OCI-LY1 (cell line): Measurements from ENCODE around the gene IQSEC1.

Experiments
- H2AFZ ChIP-seq: fragments of 200-600 bp; sonication (generic), shearing (Covaris generic); 2 replicates; pipeline ENCODE4 v1.6.0; 2014; ENCODE audit warnings: antibody characterized with exemption, mild to moderate bottlenecking, low read length
- H3F3A ChIP-seq: fragments of 200-600 bp; sonication (generic), shearing (Covaris generic); 2 replicates; pipeline ENCODE4 v1.6.0; 2014; ENCODE audit warnings: mild to moderate bottlenecking, antibody characterized with exemption, low read length, moderate library complexity; ENCODE audit not compliant: insufficient read depth
- H3K27ac ChIP-seq: fragments of 200-600 bp; sonication (generic); 2 replicates; pipeline ENCODE4 v1.5.1; 2014; ENCODE audit warnings: low read length, mixed run types, mild to moderate bottlenecking, low read depth; ENCODE audit not compliant: poor library complexity, severe bottlenecking
- H3K27me3 ChIP-seq: fragments of 200-600 bp; sonication (generic); 2 replicates; pipeline ENCODE4 v1.6.0; 2014; ENCODE audit warnings: antibody characterized with exemption, mild to moderate bottlenecking, low read length, moderate library complexity; ENCODE audit not compliant: insufficient read depth
- H3K36me3 ChIP-seq: fragments of 200-600 bp; sonication (generic); 2 replicates; pipeline ENCODE4 v1.6.1; 2014; ENCODE audit warnings: mild to moderate bottlenecking, antibody characterized with exemption, low read length, moderate library complexity, mixed read lengths; ENCODE audit not compliant: insufficient read depth
- H3K4me1 ChIP-seq: fragments of 200-600 bp; sonication (generic); 2 replicates; pipeline ENCODE4 v1.5.1; 2014; ENCODE audit warnings: mild to moderate bottlenecking, low read length, moderate library complexity; ENCODE audit not compliant: insufficient read depth, severe bottlenecking
- H3K4me2 ChIP-seq: fragments of 200-600 bp; sonication (generic), shearing (Covaris generic); 2 replicates; pipeline ENCODE4 v1.6.1; 2014; ENCODE audit warnings: low read length
- H3K4me3 ChIP-seq: fragments of 200-600 bp; sonication (generic); 2 replicates; pipeline ENCODE4 v1.5.1; 2014; ENCODE audit warnings: low read length, low read depth, mild to moderate bottlenecking, mixed read lengths; ENCODE audit not compliant: poor library complexity, severe bottlenecking
- H3K79me2 ChIP-seq: fragments of 200-600 bp; shearing (Covaris generic); 2 replicates; pipeline ENCODE4 v1.6.1; 2016; ENCODE audit warnings: mixed run types, low read length, mixed read lengths; ENCODE audit not compliant: insufficient read depth
- H3K9ac ChIP-seq: fragments of 200-600 bp; sonication (generic), shearing (Covaris generic); 2 replicates; pipeline ENCODE4 v1.6.1; 2014; ENCODE audit warnings: mild to moderate bottlenecking, low read length, mixed read lengths
- H3K9me2 ChIP-seq: fragments of 200-600 bp; sonication (generic), shearing (Covaris generic); 2 replicates; pipeline ENCODE4 v1.6.1; 2014; ENCODE audit warnings: low read depth, mild to moderate bottlenecking, low read length, mixed read lengths
- H3K9me3 ChIP-seq: fragments of 200-600 bp; shearing (Covaris generic); 2 replicates; pipeline ENCODE4 v1.6.1; 2014; ENCODE audit warnings: low read length, mixed read lengths
- H4K20me1 ChIP-seq: fragments of 200-600 bp; sonication (generic), shearing (Covaris generic); 2 replicates; pipeline ENCODE4 v1.6.0; 2016; ENCODE audit warnings: mild to moderate bottlenecking, low read length; ENCODE audit not compliant: insufficient read depth
- CTCF ChIP-seq: fragments of 200-600 bp; sonication (generic), shearing (Covaris generic); IDR thresholded peaks from 2 replicates; pipeline ENCODE4 v1.5.1; 2017; ENCODE audit warnings: mild to moderate bottlenecking, antibody characterized with exemption, low read length, moderate library complexity, mixed read lengths
- EZH2 ChIP-seq: fragments of 200-600 bp; sonication (generic), shearing (Covaris generic); IDR thresholded peaks from 2 replicates; pipeline ENCODE4 v1.8.0; 2017; ENCODE audit warnings: borderline replicate concordance, mixed run types, mild to moderate bottlenecking, antibody characterized with exemption, low read length, moderate library complexity, mixed read lengths

IQSEC1 gene

GRCh38 chr3:12988728-12989454, 84.3 kb downstream of the IQSEC1 start:
- no peak for TF ChIP-seq EZH2
- no peak for TF ChIP-seq CTCF
- Histone ChIP-seq H2AFZ (no peak overlapping the region), H3K9me3 (no peaks in the 10 kb centered on the region), H3K27ac (no peak overlapping the region), H3K79me2 (no peaks in the 10 kb centered on the region), H3F3A (no peaks in the 10 kb centered on the region), H4K20me1 (no peaks in the 10 kb centered on the region), H3K27me3 (peaks cover 12% of the 10 kb centered on the region; the same call in 1 of the 2 replicates), H3K4me2 (no peak overlapping the region), H3K9me2 (no peaks in the 10 kb centered on the region), H3K9ac (no peak overlapping the region), H3K4me1 (peaks cover 3% of the 10 kb centered on the region), H3K4me3 (no peak overlapping the region), H3K36me3 (no peaks in the 10 kb centered on the region; the same call in 1 of the 2 replicates)

DNA sequence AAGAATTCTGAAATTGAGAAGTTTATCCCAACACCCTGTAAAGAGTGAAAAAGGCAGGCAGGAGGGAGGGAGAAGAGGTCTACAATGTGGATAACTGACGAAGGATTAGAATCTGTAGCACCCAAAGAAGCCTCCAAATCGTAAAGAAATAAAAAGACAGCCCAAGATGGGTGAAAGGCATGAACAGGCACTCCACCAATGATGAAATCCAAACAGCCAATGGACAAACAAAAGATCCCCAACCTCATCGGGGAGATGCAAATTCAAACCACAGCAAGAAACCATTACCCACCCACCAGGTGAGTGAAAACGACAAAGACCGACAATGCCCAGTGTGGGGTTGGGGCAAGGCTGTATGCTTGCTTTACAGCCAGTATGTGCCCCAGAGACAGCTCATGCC, 85.6 kb downstream of the IQSEC1 start:
- Histone ChIP-seq H3K9me2 (no peaks in the 10 kb centered on the region), H3K27me3 (peaks cover 12% of the 10 kb centered on the region; the same call in 1 of the 2 replicates), H2AFZ (no peak overlapping the region), H3K27ac (no peak overlapping the region), H3K4me3 (no peak overlapping the region), H4K20me1 (no peaks in the 10 kb centered on the region), H3K9me3 (no peaks in the 10 kb centered on the region), H3K4me2 (no peak overlapping the region), H3K36me3 (no peaks in the 10 kb centered on the region; the same call in 1 of the 2 replicates), H3K79me2 (no peaks in the 10 kb centered on the region), H3F3A (no peaks in the 10 kb centered on the region), H3K4me1 (no peaks in the 10 kb centered on the region), H3K9ac (no peak overlapping the region)
- TF ChIP-seq EZH2 (no peak), CTCF (no peak)

DNA sequence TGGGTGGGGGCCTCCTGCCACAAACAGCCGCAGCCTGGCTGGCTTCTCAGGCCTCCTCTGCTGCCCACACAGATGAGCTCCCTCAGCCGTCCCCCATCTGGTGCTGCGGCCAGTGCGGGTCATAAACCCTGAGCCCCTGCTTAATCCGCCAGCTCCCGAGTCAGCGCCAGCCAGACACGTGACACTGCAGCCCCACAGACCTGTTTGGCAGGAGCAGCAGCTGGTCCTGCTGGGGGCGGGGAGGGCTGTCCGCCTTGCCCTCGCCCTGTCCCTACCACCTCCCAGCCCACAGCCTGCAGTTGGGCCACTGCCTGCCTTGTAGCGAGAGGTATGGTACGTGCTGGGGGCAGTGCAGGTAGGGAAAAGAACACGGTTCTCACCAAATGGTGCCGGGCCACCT, 86.2 kb downstream of the IQSEC1 start:
- H3K4me1 ChIP-seq = no peaks in the 10 kb centered on the region
- no peak for TF ChIP-seq CTCF
- no peak for TF ChIP-seq EZH2
- no peaks in the 10 kb centered on the region for H4K20me1 ChIP-seq
- no peaks in the 10 kb centered on the region for H3K9me3 ChIP-seq
- H3K4me3 ChIP-seq = no peak overlapping the region
- no peak overlapping the region for H3K27ac ChIP-seq
- H2AFZ ChIP-seq = no peak overlapping the region
- H3K79me2 ChIP-seq = no peaks in the 10 kb centered on the region
- no peak overlapping the region for H3K4me2 ChIP-seq
- no peaks in the 10 kb centered on the region; the same call in 1 of the 2 replicates for H3K36me3 ChIP-seq
- no peaks in the 10 kb centered on the region for H3K9me2 ChIP-seq
- H3F3A ChIP-seq = no peaks in the 10 kb centered on the region
- H3K9ac ChIP-seq = no peak overlapping the region
- peaks cover 8% of the 10 kb centered on the region; the same call in 1 of the 2 replicates for H3K27me3 ChIP-seq
